Heart left ventricle (tissue), 13 donors: Measurements from ENCODE around the gene LRP1-AS.

ENCODE experiments used
- POLR2A ChIP-seq, 2 donors: fragments of 450-650 bp; IDR thresholded peaks; one replicate each; pipeline ENCODE4 v1.6.1; 2017; ENCODE audit warnings: antibody characterized with exemption in 2 of 2, mild to moderate bottlenecking in 2 of 2, moderate library complexity in 2 of 2
- TF ChIP-seq, protein P1 (sequence below), 12 donors: fragments of 200-600 bp; sonication (generic) in 4 of 12; IDR thresholded peaks; one replicate each; pipeline versions ENCODE4 v1.5.0 to v1.8.0; 2018 to 2022; ENCODE audit warnings: antibody characterized with exemption in 12 of 12, mild to moderate bottlenecking in 5 of 12
- donor health status: ischemic (EF 13 %, LVEDD 7.1; RV severe dilation, severe dysfunction).
- donor health status: DM: no; HTN: yes; CAD: no.
- donor health status: DM: no; HTN: no; CAD: no.
- donor health status: ischemic (EF 25% LVEDD 6.9; RV normal size, moderate dysfunction).
- donor health status: ischemic (EF 25% LVEDD 5.7; RV mildly dilated, moderate dysfunction).
- donor health status: ischemic (EF 35%, LVEDD 5.7; RV mildly dilated, moderate dysfunction).
- donor health status: nonischemic (EF 11% LVEDD 7.7; RV severe dilation, severe dysfunction).
- donor health status: DM: yes; HTN: yes; CAD: no.
- donor health status: PGD.
- donor health status: ischemic (EF 29% LVEDD 5.4; RV normal size, mild dysfunction).
- donor health status: nonischemic (EF 23%, LVEDD 6.1; RV moderate dilation, normal function).

DNA sequence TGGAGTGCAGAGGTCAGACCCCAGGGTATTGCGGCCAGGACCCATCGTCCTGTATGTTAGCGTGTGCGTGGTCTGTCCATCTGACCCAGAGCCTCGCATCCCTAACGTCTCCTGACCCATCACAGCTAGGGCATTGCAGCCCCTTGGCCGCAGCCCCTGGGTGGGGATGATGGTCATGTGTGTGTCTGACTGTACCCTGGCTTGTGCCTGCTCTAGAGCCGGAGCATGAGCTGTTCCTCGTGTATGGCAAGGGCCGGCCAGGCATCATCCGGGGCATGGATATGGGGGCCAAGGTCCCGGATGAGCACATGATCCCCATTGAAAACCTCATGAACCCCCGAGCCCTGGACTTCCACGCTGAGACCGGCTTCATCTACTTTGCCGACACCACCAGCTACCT lies 10.8 kb upstream of the LRP1-AS start:
- TF ChIP-seq, protein P1, sequence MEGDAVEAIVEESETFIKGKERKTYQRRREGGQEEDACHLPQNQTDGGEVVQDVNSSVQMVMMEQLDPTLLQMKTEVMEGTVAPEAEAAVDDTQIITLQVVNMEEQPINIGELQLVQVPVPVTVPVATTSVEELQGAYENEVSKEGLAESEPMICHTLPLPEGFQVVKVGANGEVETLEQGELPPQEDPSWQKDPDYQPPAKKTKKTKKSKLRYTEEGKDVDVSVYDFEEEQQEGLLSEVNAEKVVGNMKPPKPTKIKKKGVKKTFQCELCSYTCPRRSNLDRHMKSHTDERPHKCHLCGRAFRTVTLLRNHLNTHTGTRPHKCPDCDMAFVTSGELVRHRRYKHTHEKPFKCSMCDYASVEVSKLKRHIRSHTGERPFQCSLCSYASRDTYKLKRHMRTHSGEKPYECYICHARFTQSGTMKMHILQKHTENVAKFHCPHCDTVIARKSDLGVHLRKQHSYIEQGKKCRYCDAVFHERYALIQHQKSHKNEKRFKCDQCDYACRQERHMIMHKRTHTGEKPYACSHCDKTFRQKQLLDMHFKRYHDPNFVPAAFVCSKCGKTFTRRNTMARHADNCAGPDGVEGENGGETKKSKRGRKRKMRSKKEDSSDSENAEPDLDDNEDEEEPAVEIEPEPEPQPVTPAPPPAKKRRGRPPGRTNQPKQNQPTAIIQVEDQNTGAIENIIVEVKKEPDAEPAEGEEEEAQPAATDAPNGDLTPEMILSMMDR (IDR thresholded peaks at IDR 0.05), result no peak
- TF ChIP-seq POLR2A (IDR thresholded peaks at IDR 0.05), result no peak
